ENCODE data around the gene FST. TPM values are rescaled to one million over a fixed set of nuclear protein-coding genes. Genes with fewer than 3 reads are reported as not detected.

FST gene
- total and polyA plus RNA-seq, 2 of the 13 experiments (the other 11 are each of a cell fraction or from before 2014, with no cell fraction given) = 38.6 to 136 TPM

- TF ChIP-seq ZNF280B (CRISPR knock-in tag; IDR thresholded peaks at IDR 0.05; ENCODE audit: borderline replicate concordance) (no peak), REL (CRISPR knock-in tag; conservative IDR thresholded peaks at IDR 0.05) (no peak), MAFK (conservative IDR thresholded peaks at IDR 0.05 in 1 of 2, IDR thresholded peaks at IDR 0.05 in 1 of 2; ENCODE audit: low read length in 2 of 2) (no peak), MEIS1 (CRISPR knock-in tag; IDR thresholded peaks at IDR 0.05; ENCODE audit: borderline replicate concordance) (no peak), STAG1 (CRISPR knock-in tag; IDR thresholded peaks at IDR 0.05) (peak; percentile 65), PITX1 (CRISPR knock-in tag; IDR thresholded peaks at IDR 0.05) (peak; percentile 35; the same call in 1 of the 2 replicates), TCF12 (IDR thresholded peaks at IDR 0.05) (no peak), TCF12 (CRISPR knock-in tag; IDR thresholded peaks at IDR 0.05) (no peak), KLF15 (CRISPR knock-in tag; IDR thresholded peaks at IDR 0.05; ENCODE audit: borderline replicate concordance) (no peak), THAP11 (CRISPR knock-in tag; IDR thresholded peaks at IDR 0.05) (no peak; the same call in none of the 2 replicates), ARID2 (CRISPR knock-in tag; IDR thresholded peaks at IDR 0.05; ENCODE audit: borderline replicate concordance) (no peak), SRSF9 (IDR thresholded peaks at IDR 0.05; ENCODE audit: borderline replicate concordance, insufficient read depth, low read depth, low read length, poor library complexity, severe bottlenecking) (no peak), ZNF224 (CRISPR knock-in tag; IDR thresholded peaks at IDR 0.05) (no peak), PRDM10 (CRISPR knock-in tag; IDR thresholded peaks at IDR 0.05; ENCODE audit: low read depth) (peak; percentile 62; the same call in 1 of the 2 replicates), ZNF180 (CRISPR knock-in tag; IDR thresholded peaks at IDR 0.05; ENCODE audit: borderline replicate concordance, low read depth) (no peak), ARID3A (IDR thresholded peaks at IDR 0.05; ENCODE audit: low read depth, low read length) (peak; percentile 76), AFF4 (CRISPR knock-in tag; IDR thresholded peaks at IDR 0.05) (peak; percentile 57; the same call in 1 of the 2 replicates)
Measured at GRCh38 chr5:53478411-53479044, 1.9 kb upstream of the FST start (continued).

Measured in HepG2 (cell line).